G401 (cell line): ENCODE measurements around the gene SLC6A8. TPM values are rescaled to one million over a fixed set of nuclear protein-coding genes. Genes with fewer than 3 reads are reported as not detected.

Experiments used
- DNase-seq: peaks from one replicate; pipeline ENCODE4 v3.0.0-alpha.2; 2015; ENCODE audit warnings: low spot score
- in situ Hi-C: cut with HindIII; loops from 2 replicates; pipeline ENCODE4 v1.10.0; 2016; ENCODE audit warnings: low sequenced_read_pairs, mixed read lengths
- total RNA-seq: library from RNA; depleted of rRNA; stranded (reverse); fragments of >200 nt; shearing (Covaris generic); gene quantifications from 2 replicates; pipeline ENCODE4 v1.2.3, GENCODE V29; 2014

The SLC6A8 gene
- total RNA-seq, 1 experiment from 2014 or later = 13.1 TPM

GRCh38 chrX:153647461-153648357 lies 40.0 kb upstream of the SLC6A8 start:
- DNase-seq = no peak
- in situ Hi-C loops = no loop called here

GRCh38 chrX:153648358-153649177 lies 39.2 kb upstream of the SLC6A8 start:
- DNase-seq = no peak
- in situ Hi-C loops = no loop called here

- no peak for DNase-seq
- in situ Hi-C loops = no loop called here
Observed at GRCh38 chrX:153649178-153649914, 38.4 kb upstream of the SLC6A8 start.

- in situ Hi-C loops = no loop called here
- DNase-seq = no peak
Observed at GRCh38 chrX:153649915-153650782, 37.6 kb upstream of the SLC6A8 start.

GRCh38 chrX:153650959-153651358 lies 36.8 kb upstream of the SLC6A8 start:
- no peak for DNase-seq
- in situ Hi-C loops = no loop called here

GRCh38 chrX:153651540-153652079 lies 36.1 kb upstream of the SLC6A8 start:
- no peak for DNase-seq
- in situ Hi-C loops = no loop called here

GRCh38 chrX:153653556-153653955 lies 34.2 kb upstream of the SLC6A8 start:
- in situ Hi-C loops = no loop called here
- DNase-seq = no peak

- DNase-seq = no peak
Observed at GRCh38 chrX:153657161-153657560, 30.6 kb upstream of the SLC6A8 start.

GRCh38 chrX:153659268-153659667 lies 28.5 kb upstream of the SLC6A8 start:
- in situ Hi-C loops = no loop called here
- no peak for DNase-seq

More at GRCh38 chrX:153657161-153657560, 30.6 kb upstream of the SLC6A8 start:
- in situ Hi-C loops = no loop called here

- no peak for DNase-seq
- in situ Hi-C loops = no loop called here
Observed at GRCh38 chrX:153662266-153662665, 25.5 kb upstream of the SLC6A8 start.

- in situ Hi-C loops = no loop called here
- DNase-seq = no peak
Observed at GRCh38 chrX:153665726-153666306, 21.9 kb upstream of the SLC6A8 start.

GRCh38 chrX:153667281-153667955 lies 20.3 kb upstream of the SLC6A8 start:
- in situ Hi-C loops = no loop called here
- no peak for DNase-seq

GRCh38 chrX:153667956-153668396 lies 19.8 kb upstream of the SLC6A8 start:
- DNase-seq = peak; percentile 89
- in situ Hi-C loops = no loop called here

- in situ Hi-C loops = no loop called here
- DNase-seq = no peak
Observed at GRCh38 chrX:153668423-153669173, 19.1 kb upstream of the SLC6A8 start.

- DNase-seq = no peak
Observed at GRCh38 chrX:153669174-153669890, 18.4 kb upstream of the SLC6A8 start.

More at GRCh38 chrX:153669174-153669890, 18.4 kb upstream of the SLC6A8 start:
- in situ Hi-C loops = no loop called here
